ENCODE results near the gene SNAPC3. TPM values are rescaled to one million over a fixed set of nuclear protein-coding genes. Genes with fewer than 3 reads are reported as not detected.
A peak's percentile ranks its signal among the peaks of the same experiment; 100 is the strongest.

SNAPC3 gene
- total RNA-seq (10 to 100 TPM; 11.3 to 32.4 (median 25.6) TPM), total RNA-seq (10.8 to 52.3 (median 27.4) reads per million in 29 experiments)
- 29.3 TPM for total RNA-seq (2013)

GRCh38 chr9:15422372-15423230 lies at the start of gene SNAPC3:
SNAPC3 (plus strand) TSS chr9:15422876; CDS start chr9:15422880, 4 bp downstream.
- DNase-seq (peak; percentile 83 to 95 (median 90)), ATAC-seq (replicated peaks in 1 of 4) (peak; percentile 96 to 99 (median 98))
- ChIA-PET POLR2A (interaction anchor here (0.6 to 1.9 kb wide), 3 partner anchors 115 to 135 kb away, joined by 4 to 7 read pairs (median 5); no protein-coding TSS in a partner anchor), CTCF (interaction anchor here (0.6 to 1.8 kb wide), 7 partner anchors 67 to 145 kb away, joined by 3 to 7 read pairs (median 4); partner anchors contain the start of gene TTC39B (in 1 of the 2))
- Histone ChIP-seq H3K27me3 (replicated peaks in 1 of 2; ENCODE audit: control insufficient read depth in 2 of 2, extremely low read depth in 1 of 2, insufficient read depth in 2 of 2, low read length in 1 of 2) (no peaks in the 10 kb centered on the region), H3K27ac (ENCODE audit: low read length) (peak within 1 kb of the TSS; percentile 86), H3K9me3 (no peaks in the 10 kb centered on the region), H3K36me3 (ENCODE audit: control insufficient read depth in 2 of 2, extremely low read depth in 1 of 2, insufficient read depth in 1 of 2, low read length in 1 of 2) (peaks cover 0 to 22% of the 10 kb centered on the region in 2 donors), H3K4me1 (ENCODE audit: control insufficient read depth in 1 of 2, extremely low read depth in 1 of 2, insufficient read depth in 2 of 2, low read length in 2 of 2) (peaks cover 11 to 26% of the 10 kb centered on the region in 2 experiments), H3K4me3 (ENCODE audit: control insufficient read depth in 1 of 2, extremely low read depth in 1 of 2, low read length in 1 of 2) (peak within 1 kb of the TSS; percentile 84 to 85)
- Mint-ChIP-seq H3K36me3 (peaks cover 19% of the 10 kb centered on the region), H3K9me3 (no peaks in the 10 kb centered on the region), H3K4me1 (peaks cover 31 to 42% (median 39%) of the 10 kb centered on the region in 3 donors), H3K4me3 (peak within 1 kb of the TSS; percentile 88 to 93 (median 91)), H3K27ac (peak within 1 kb of the TSS; percentile 89 to 91), H3K27me3 (no peaks in the 10 kb centered on the region)
- WGBS (ENCODE audit: insufficient coverage), result under 1% methylated on average over 59 of the region's 70 CpGs

- Histone ChIP-seq H3K27me3 (replicated peaks in 1 of 2; ENCODE audit: control insufficient read depth in 2 of 2, extremely low read depth in 1 of 2, insufficient read depth in 2 of 2, low read length in 1 of 2) (peaks cover 0 to 12% of the 10 kb centered on the region in 2 experiments), H3K4me3 (ENCODE audit: control insufficient read depth in 1 of 2, extremely low read depth in 1 of 2, low read length in 1 of 2) (no peak overlapping the region), H3K27ac (ENCODE audit: low read length) (no peak overlapping the region), H3K36me3 (ENCODE audit: control insufficient read depth in 2 of 2, extremely low read depth in 1 of 2, insufficient read depth in 1 of 2, low read length in 1 of 2) (no peaks in the 10 kb centered on the region), H3K9me3 (no peaks in the 10 kb centered on the region), H3K4me1 (ENCODE audit: control insufficient read depth in 1 of 2, extremely low read depth in 1 of 2, insufficient read depth in 2 of 2, low read length in 2 of 2) (no peaks in the 10 kb centered on the region)
- DNase-seq, result no peak
- ATAC-seq (replicated peaks in 1 of 4), result no peak
- Mint-ChIP-seq H3K9me3 (peaks cover 0 to 11% (median 6%) of the 10 kb centered on the region in 3 donors), H3K4me3 (no peak overlapping the region), H3K4me1 (no peaks in the 10 kb centered on the region), H3K27me3 (peaks cover 0 to 6% of the 10 kb centered on the region in 2 donors), H3K36me3 (no peaks in the 10 kb centered on the region), H3K27ac (no peak overlapping the region)
- WGBS (ENCODE audit: insufficient coverage), result 80% methylated on average over 1 of the region's 2 CpGs
- ChIA-PET CTCF (interaction anchor here in 1 of 2 donors (0.5 kb wide), 1 partner anchor 163 kb away, joined by 4 read pairs; no protein-coding TSS in a partner anchor), POLR2A (no interaction called here)
These were observed 48.8 kb upstream of the SNAPC3 start for GRCh38 chr9:15373881-15374280.

GRCh38 chr9:15374310-15374709 lies 48.4 kb upstream of the SNAPC3 start:
- Mint-ChIP-seq H3K36me3 (no peaks in the 10 kb centered on the region), H3K4me1 (no peaks in the 10 kb centered on the region), H3K27ac (no peak overlapping the region), H3K9me3 (peaks cover 0 to 11% (median 6%) of the 10 kb centered on the region in 3 donors), H3K4me3 (no peak overlapping the region), H3K27me3 (peaks cover 0 to 6% of the 10 kb centered on the region in 2 donors)
- H3K4me1 ChIP-seq (ENCODE audit: control insufficient read depth in 1 of 2, extremely low read depth in 1 of 2, insufficient read depth in 2 of 2, low read length in 2 of 2), result no peaks in the 10 kb centered on the region
- H3K27ac ChIP-seq (ENCODE audit: low read length), result no peak overlapping the region
- H3K27me3 ChIP-seq (replicated peaks in 1 of 2; ENCODE audit: control insufficient read depth in 2 of 2, extremely low read depth in 1 of 2, insufficient read depth in 2 of 2, low read length in 1 of 2), result peaks cover 0 to 12% of the 10 kb centered on the region in 2 experiments
- no peak for DNase-seq
- 100% methylated on average over 4 of the region's 4 CpGs for WGBS (ENCODE audit: insufficient coverage)
- H3K4me3 ChIP-seq (ENCODE audit: control insufficient read depth in 1 of 2, extremely low read depth in 1 of 2, low read length in 1 of 2), result no peak overlapping the region
- no peaks in the 10 kb centered on the region for H3K9me3 ChIP-seq
- H3K36me3 ChIP-seq (ENCODE audit: control insufficient read depth in 2 of 2, extremely low read depth in 1 of 2, insufficient read depth in 1 of 2, low read length in 1 of 2), result no peaks in the 10 kb centered on the region
- ChIA-PET POLR2A (no interaction called here), CTCF (interaction anchor here (0.5 to 0.6 kb wide), 2 partner anchors 163 to 235 kb away, joined by 4 read pairs; no protein-coding TSS in a partner anchor)
- ATAC-seq (replicated peaks in 1 of 4), result no peak

- no peak overlapping the region for H3K4me3 Mint-ChIP-seq
- Histone ChIP-seq H3K27me3 (replicated peaks in 1 of 2; ENCODE audit: control insufficient read depth in 2 of 2, extremely low read depth in 1 of 2, insufficient read depth in 2 of 2, low read length in 1 of 2) (peaks cover 0 to 12% of the 10 kb centered on the region in 2 experiments), H3K36me3 (ENCODE audit: control insufficient read depth in 2 of 2, extremely low read depth in 1 of 2, insufficient read depth in 1 of 2, low read length in 1 of 2) (no peaks in the 10 kb centered on the region), H3K27ac (ENCODE audit: low read length) (no peak overlapping the region), H3K9me3 (no peaks in the 10 kb centered on the region), H3K4me1 (ENCODE audit: control insufficient read depth in 1 of 2, extremely low read depth in 1 of 2, insufficient read depth in 2 of 2, low read length in 2 of 2) (no peaks in the 10 kb centered on the region), H3K4me3 (ENCODE audit: control insufficient read depth in 1 of 2, extremely low read depth in 1 of 2, low read length in 1 of 2) (no peak overlapping the region)
- no peak overlapping the region for H3K27ac Mint-ChIP-seq
- H3K4me1 Mint-ChIP-seq, result no peaks in the 10 kb centered on the region
- ChIA-PET CTCF (interaction anchor here in 1 of 2 donors (0.6 to 0.7 kb wide), 2 partner anchors 236 kb away, joined by 4 read pairs; no protein-coding TSS in a partner anchor), POLR2A (no interaction called here)
- peaks cover 0 to 11% (median 6%) of the 10 kb centered on the region in 3 donors for H3K9me3 Mint-ChIP-seq
- ATAC-seq (replicated peaks in 1 of 4) (no peak), DNase-seq (no peak)
- H3K36me3 Mint-ChIP-seq, result no peaks in the 10 kb centered on the region
- H3K27me3 Mint-ChIP-seq, result peaks cover 4 to 6% of the 10 kb centered on the region in 2 donors
- WGBS (ENCODE audit: insufficient coverage), result 90% methylated on average over 3 of the region's 3 CpGs
These were observed 47.9 kb upstream of the SNAPC3 start for GRCh38 chr9:15374825-15375224.

- Histone ChIP-seq H3K27me3 (replicated peaks in 1 of 2; ENCODE audit: control insufficient read depth in 2 of 2, extremely low read depth in 1 of 2, insufficient read depth in 2 of 2, low read length in 1 of 2) (peaks cover 0 to 15% of the 10 kb centered on the region in 2 experiments), H3K4me3 (ENCODE audit: control insufficient read depth in 1 of 2, extremely low read depth in 1 of 2, low read length in 1 of 2) (no peak overlapping the region), H3K27ac (ENCODE audit: low read length) (no peak overlapping the region), H3K36me3 (ENCODE audit: control insufficient read depth in 2 of 2, extremely low read depth in 1 of 2, insufficient read depth in 1 of 2, low read length in 1 of 2) (no peaks in the 10 kb centered on the region), H3K4me1 (ENCODE audit: control insufficient read depth in 1 of 2, extremely low read depth in 1 of 2, insufficient read depth in 2 of 2, low read length in 2 of 2) (no peaks in the 10 kb centered on the region), H3K9me3 (no peaks in the 10 kb centered on the region)
- H3K4me1 Mint-ChIP-seq, result no peaks in the 10 kb centered on the region
- H3K36me3 Mint-ChIP-seq, result no peaks in the 10 kb centered on the region
- peaks cover 0 to 11% (median 6%) of the 10 kb centered on the region in 3 donors for H3K9me3 Mint-ChIP-seq
- 85% methylated on average over 3 of the region's 4 CpGs for WGBS (ENCODE audit: insufficient coverage)
- no peak overlapping the region for H3K4me3 Mint-ChIP-seq
- DNase-seq (no peak), ATAC-seq (replicated peaks in 1 of 4) (no peak)
- H3K27me3 Mint-ChIP-seq, result peaks cover 6 to 14% of the 10 kb centered on the region in 2 donors
- CTCF ChIA-PET, result interaction anchor here in 1 of 2 donors (0.5 kb wide), 1 partner anchor 194 kb away, joined by 11 read pairs; no protein-coding TSS in a partner anchor
- no peak overlapping the region for H3K27ac Mint-ChIP-seq
- POLR2A ChIA-PET, result interaction anchor here in 1 of 2 donors (0.6 to 0.8 kb wide), 2 partner anchors 10 to 33 kb away, joined by 3 to 9 read pairs; no protein-coding TSS in a partner anchor
These were observed 44.8 kb upstream of the SNAPC3 start for GRCh38 chr9:15377625-15378540.

All from T-cell (primary cell).